ENCODE measurements around the gene TMEM125.

TMEM125 gene

DNA sequence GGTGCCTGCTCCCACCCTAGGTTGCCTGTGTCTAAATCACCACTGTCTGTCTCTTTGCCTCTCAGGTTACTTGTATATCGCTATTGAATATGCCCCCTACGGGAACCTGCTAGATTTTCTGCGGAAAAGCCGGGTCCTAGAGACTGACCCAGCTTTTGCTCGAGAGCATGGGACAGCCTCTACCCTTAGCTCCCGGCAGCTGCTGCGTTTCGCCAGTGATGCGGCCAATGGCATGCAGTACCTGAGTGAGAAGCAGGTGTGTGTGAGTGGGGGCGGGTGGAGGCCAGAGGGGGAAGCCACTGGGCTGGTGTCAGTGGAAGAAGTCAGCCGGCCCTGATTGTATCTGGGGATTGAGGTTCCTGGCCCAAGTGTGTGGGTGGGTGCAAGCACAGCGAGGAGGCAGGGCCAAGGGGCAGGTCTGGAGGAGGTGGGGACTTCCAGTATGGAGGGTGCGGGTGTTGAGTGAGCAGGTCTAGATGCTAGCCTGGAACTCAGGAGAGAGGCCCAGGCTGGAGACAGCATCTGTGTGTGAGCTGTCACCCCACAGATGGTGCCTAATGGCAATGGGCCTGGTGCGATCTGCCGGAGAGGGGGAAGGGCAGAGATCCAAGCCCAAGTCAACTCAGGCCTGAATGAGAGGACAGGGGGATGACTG, 48.2 kb downstream of the TMEM125 start:
- Histone ChIP-seq H3K9me3 (ENCODE audit: control insufficient read depth, low read depth, low read length) (no peaks in the 10 kb centered on the region), H3K27ac (ENCODE audit: low read length) (no peak overlapping the region), H3K27me3 (ENCODE audit: control insufficient read depth, insufficient read depth, low read length) (no peaks in the 10 kb centered on the region), H3K4me3 (ENCODE audit: low read length) (no peak overlapping the region), H3K9ac (ENCODE audit: low read length) (no peak overlapping the region), H3K36me3 (ENCODE audit: control insufficient read depth, low read depth, low read length) (no peaks in the 10 kb centered on the region), H3K4me1 (ENCODE audit: control insufficient read depth, low read depth, low read length) (no peaks in the 10 kb centered on the region)

DNA sequence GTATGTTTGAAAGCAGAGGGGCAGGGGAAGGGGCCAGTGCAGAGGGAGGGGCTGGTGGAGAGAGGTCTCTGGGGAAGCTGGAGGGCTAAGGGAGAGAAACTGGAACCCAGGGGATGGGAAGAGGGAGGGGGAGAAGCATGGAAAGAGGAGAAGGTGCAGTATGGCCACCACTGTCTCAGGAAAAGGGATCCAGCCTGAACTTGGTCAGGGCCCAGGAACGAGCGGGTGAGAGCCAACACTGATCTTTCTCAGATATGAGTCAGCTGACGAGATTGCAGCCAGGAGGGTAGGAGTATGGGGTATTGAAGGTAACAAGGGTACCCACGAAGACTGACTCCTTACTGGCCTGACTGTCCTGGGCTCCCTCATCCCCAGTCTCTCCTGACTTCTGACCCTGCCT, 49.0 kb downstream of the TMEM125 start:
- Histone ChIP-seq H3K36me3 (ENCODE audit: control insufficient read depth, low read depth, low read length) (no peaks in the 10 kb centered on the region), H3K27me3 (ENCODE audit: control insufficient read depth, insufficient read depth, low read length) (no peaks in the 10 kb centered on the region), H3K4me1 (ENCODE audit: control insufficient read depth, low read depth, low read length) (no peaks in the 10 kb centered on the region), H3K4me3 (ENCODE audit: low read length) (no peak overlapping the region), H3K9ac (ENCODE audit: low read length) (no peak overlapping the region), H3K9me3 (ENCODE audit: control insufficient read depth, low read depth, low read length) (no peaks in the 10 kb centered on the region), H3K27ac (ENCODE audit: low read length) (no peak overlapping the region)

DNA sequence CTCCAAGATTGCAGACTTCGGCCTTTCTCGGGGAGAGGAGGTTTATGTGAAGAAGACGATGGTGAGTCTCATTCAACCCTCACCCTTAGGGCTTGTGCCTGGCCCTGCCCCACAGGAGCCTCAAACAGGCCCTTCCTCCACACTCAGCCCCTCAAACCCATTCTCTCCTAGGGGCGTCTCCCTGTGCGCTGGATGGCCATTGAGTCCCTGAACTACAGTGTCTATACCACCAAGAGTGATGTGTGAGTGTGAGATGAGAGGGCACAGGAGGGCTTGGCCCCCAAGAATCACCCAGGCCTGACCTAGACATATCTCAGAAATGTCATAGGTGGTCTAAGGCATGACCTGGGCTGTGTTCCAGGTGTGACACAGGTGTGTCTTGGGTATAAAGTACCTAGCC, 49.5 kb downstream of the TMEM125 start:
- Histone ChIP-seq H3K9me3 (ENCODE audit: control insufficient read depth, low read depth, low read length) (no peaks in the 10 kb centered on the region), H3K36me3 (ENCODE audit: control insufficient read depth, low read depth, low read length) (no peaks in the 10 kb centered on the region), H3K27ac (ENCODE audit: low read length) (no peak overlapping the region), H3K27me3 (ENCODE audit: control insufficient read depth, insufficient read depth, low read length) (no peaks in the 10 kb centered on the region), H3K4me1 (ENCODE audit: control insufficient read depth, low read depth, low read length) (no peaks in the 10 kb centered on the region), H3K9ac (ENCODE audit: low read length) (no peak overlapping the region), H3K4me3 (ENCODE audit: low read length) (no peak overlapping the region)

DNA sequence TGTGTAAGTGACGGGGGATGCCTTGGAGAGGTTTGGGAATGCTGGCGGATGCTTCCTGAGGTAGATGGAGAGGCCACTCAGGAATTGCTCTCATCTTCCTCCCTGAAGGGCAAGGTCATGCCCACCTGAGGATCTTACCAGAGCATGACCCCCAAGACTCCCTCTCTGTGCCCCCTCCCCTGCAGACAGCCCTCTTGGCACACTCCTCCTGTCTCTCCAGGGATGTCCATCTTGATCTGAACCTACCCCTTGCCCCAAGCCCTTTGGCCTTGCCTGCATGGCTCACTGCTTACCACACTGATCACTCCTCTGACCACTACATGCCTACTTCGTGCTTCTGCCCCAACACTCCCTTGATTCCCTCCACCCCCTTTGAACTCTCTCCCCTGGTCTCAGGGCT, 50.0 kb downstream of the TMEM125 start:
- Histone ChIP-seq H3K36me3 (ENCODE audit: control insufficient read depth, low read depth, low read length) (no peaks in the 10 kb centered on the region), H3K4me1 (ENCODE audit: control insufficient read depth, low read depth, low read length) (no peaks in the 10 kb centered on the region), H3K27me3 (ENCODE audit: control insufficient read depth, insufficient read depth, low read length) (no peaks in the 10 kb centered on the region), H3K9ac (ENCODE audit: low read length) (no peak overlapping the region), H3K27ac (ENCODE audit: low read length) (no peak overlapping the region), H3K4me3 (ENCODE audit: low read length) (no peak overlapping the region), H3K9me3 (ENCODE audit: control insufficient read depth, low read depth, low read length) (no peaks in the 10 kb centered on the region)

DNA sequence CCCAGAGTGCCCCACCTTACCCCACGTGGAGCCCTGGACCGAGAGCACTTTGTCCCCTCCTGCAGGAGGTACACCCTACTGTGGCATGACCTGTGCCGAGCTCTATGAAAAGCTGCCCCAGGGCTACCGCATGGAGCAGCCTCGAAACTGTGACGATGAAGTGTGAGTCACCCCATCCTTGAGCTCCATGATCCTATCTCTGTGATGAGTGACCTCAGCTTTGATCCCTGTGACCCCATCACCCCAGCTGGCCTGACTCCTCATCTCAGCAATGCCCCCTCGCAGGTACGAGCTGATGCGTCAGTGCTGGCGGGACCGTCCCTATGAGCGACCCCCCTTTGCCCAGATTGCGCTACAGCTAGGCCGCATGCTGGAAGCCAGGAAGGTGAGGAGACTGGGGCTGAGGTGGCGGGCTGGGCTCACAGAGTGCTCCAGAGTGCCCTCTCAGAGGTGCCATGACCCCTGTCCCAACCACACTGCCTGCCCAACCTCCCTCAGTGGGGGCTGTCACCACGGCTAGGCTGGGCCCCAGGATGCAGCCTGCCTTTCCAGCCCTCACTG, 51.6 kb downstream of the TMEM125 start:
- Histone ChIP-seq H3K27ac (ENCODE audit: low read length) (no peak overlapping the region), H3K9ac (ENCODE audit: low read length) (no peak overlapping the region), H3K36me3 (ENCODE audit: control insufficient read depth, low read depth, low read length) (no peaks in the 10 kb centered on the region), H3K4me1 (ENCODE audit: control insufficient read depth, low read depth, low read length) (no peaks in the 10 kb centered on the region), H3K4me3 (ENCODE audit: low read length) (no peak overlapping the region), H3K9me3 (ENCODE audit: control insufficient read depth, low read depth, low read length) (peaks cover 4% of the 10 kb centered on the region), H3K27me3 (ENCODE audit: control insufficient read depth, insufficient read depth, low read length) (no peaks in the 10 kb centered on the region)

DNA sequence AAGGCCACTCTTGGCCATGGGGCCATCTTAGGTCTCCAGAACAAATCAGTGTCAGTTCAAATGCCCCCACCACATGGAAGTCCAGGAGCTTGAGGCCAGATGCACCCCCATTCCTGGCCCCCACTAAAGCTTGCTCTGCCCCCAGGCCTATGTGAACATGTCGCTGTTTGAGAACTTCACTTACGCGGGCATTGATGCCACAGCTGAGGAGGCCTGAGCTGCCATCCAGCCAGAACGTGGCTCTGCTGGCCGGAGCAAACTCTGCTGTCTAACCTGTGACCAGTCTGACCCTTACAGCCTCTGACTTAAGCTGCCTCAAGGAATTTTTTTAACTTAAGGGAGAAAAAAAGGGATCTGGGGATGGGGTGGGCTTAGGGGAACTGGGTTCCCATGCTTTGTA, 52.7 kb downstream of the TMEM125 start:
- Histone ChIP-seq H3K4me1 (ENCODE audit: control insufficient read depth, low read depth, low read length) (no peaks in the 10 kb centered on the region), H3K36me3 (ENCODE audit: control insufficient read depth, low read depth, low read length) (no peaks in the 10 kb centered on the region), H3K9ac (ENCODE audit: low read length) (no peak overlapping the region), H3K4me3 (ENCODE audit: low read length) (no peak overlapping the region), H3K27ac (ENCODE audit: low read length) (no peak overlapping the region), H3K27me3 (ENCODE audit: control insufficient read depth, insufficient read depth, low read length) (no peaks in the 10 kb centered on the region), H3K9me3 (ENCODE audit: control insufficient read depth, low read depth, low read length) (peaks cover 4% of the 10 kb centered on the region)

All from iPS-18a (cell line).